ENCODE results near the gene SIT1. TPM values are rescaled to one million over a fixed set of nuclear protein-coding genes. Genes with fewer than 3 reads are reported as not detected.

SIT1 gene
- total RNA-seq, 2 donors from 2014 or later = 0.18 to 0.68 TPM

- intact Hi-C loops (cut with DNase I) = no loop called here
- WGBS = 54% methylated on average over 2 of the region's 2 CpGs
- H3K4me3 ChIP-seq = peak overlapping the region in 1 of 2 donors; percentile 76
- H3K27me3 ChIP-seq (replicated peaks; ENCODE audit: insufficient read depth) = no peaks in the 10 kb centered on the region
- H3K27ac ChIP-seq = peak overlapping the region; percentile 90 to 92
- TF ChIP-seq CTCF (IDR thresholded peaks at IDR 0.05) = no peak
- no peak for TF ChIP-seq POLR2AphosphoS5 (IDR thresholded peaks at IDR 0.05)
- TF ChIP-seq POLR2A (IDR thresholded peaks at IDR 0.05) = no peak
- no peak for DNase-seq (ENCODE audit: low spot score)
- no peaks in the 10 kb centered on the region for H3K4me1 ChIP-seq (replicated peaks)
- no peaks in the 10 kb centered on the region for H3K9me3 ChIP-seq
- no peaks in the 10 kb centered on the region for H3K36me3 ChIP-seq
Observed at GRCh38 chr9:35687306-35687705, 36.6 kb upstream of the SIT1 start.

GRCh38 chr9:35686222-35687203 lies 35.8 kb upstream of the SIT1 start:
- no peak for DNase-seq (ENCODE audit: low spot score)
- H3K27ac ChIP-seq = peak overlapping the region; percentile 90 to 92
- 51% methylated on average over 11 of the region's 11 CpGs for WGBS
- peak overlapping the region; percentile 12 to 76 for H3K4me3 ChIP-seq
- intact Hi-C loops (cut with DNase I) = no loop called here
- H3K27me3 ChIP-seq (replicated peaks; ENCODE audit: insufficient read depth) = no peaks in the 10 kb centered on the region
- TF ChIP-seq POLR2AphosphoS5 (IDR thresholded peaks at IDR 0.05) (no peak), POLR2A (IDR thresholded peaks at IDR 0.05) (no peak), CTCF (IDR thresholded peaks at IDR 0.05) (no peak)
- H3K36me3 ChIP-seq = no peaks in the 10 kb centered on the region
- no peaks in the 10 kb centered on the region for H3K9me3 ChIP-seq
- H3K4me1 ChIP-seq (replicated peaks) = no peaks in the 10 kb centered on the region

GRCh38 chr9:35685506-35685905 lies 34.8 kb upstream of the SIT1 start:
- no peaks in the 10 kb centered on the region for H3K27me3 ChIP-seq (replicated peaks; ENCODE audit: insufficient read depth)
- no peaks in the 10 kb centered on the region for H3K36me3 ChIP-seq
- DNase-seq (ENCODE audit: low spot score) = no peak
- H3K4me1 ChIP-seq (replicated peaks) = no peaks in the 10 kb centered on the region
- intact Hi-C loops (cut with DNase I) = no loop called here
- TF ChIP-seq POLR2AphosphoS5 (IDR thresholded peaks at IDR 0.05) = no peak
- TF ChIP-seq POLR2A (IDR thresholded peaks at IDR 0.05) = no peak
- TF ChIP-seq CTCF (IDR thresholded peaks at IDR 0.05) = no peak
- peak overlapping the region in 1 of 2 donors; percentile 8 for H3K4me3 ChIP-seq
- no peaks in the 10 kb centered on the region for H3K9me3 ChIP-seq
- WGBS = 62% methylated on average over 13 of the region's 13 CpGs
- peak overlapping the region; percentile 40 to 90 for H3K27ac ChIP-seq

GRCh38 chr9:35684921-35685320 lies 34.2 kb upstream of the SIT1 start:
- H3K27ac ChIP-seq = peak overlapping the region in 1 of 2 donors; percentile 53
- H3K36me3 ChIP-seq = no peaks in the 10 kb centered on the region
- no peak for TF ChIP-seq CTCF (IDR thresholded peaks at IDR 0.05)
- no peak for TF ChIP-seq POLR2AphosphoS5 (IDR thresholded peaks at IDR 0.05)
- TF ChIP-seq POLR2A (IDR thresholded peaks at IDR 0.05) = no peak
- intact Hi-C loops (cut with DNase I) = no loop called here
- no peak for DNase-seq (ENCODE audit: low spot score)
- no peaks in the 10 kb centered on the region for H3K9me3 ChIP-seq
- no peaks in the 10 kb centered on the region for H3K27me3 ChIP-seq (replicated peaks; ENCODE audit: insufficient read depth)
- peak overlapping the region; percentile 8 to 12 for H3K4me3 ChIP-seq
- no peaks in the 10 kb centered on the region for H3K4me1 ChIP-seq (replicated peaks)
- WGBS = 59% methylated on average over 6 of the region's 10 CpGs

All from prostate gland (tissue), 2 donors.